Neuron (in vitro differentiated cells): ENCODE measurements around the gene PDZD2.

Source experiments
- H2AFZ ChIP-seq: one replicate; pipeline ENCODE4 v1.6.1; 2013; ENCODE audit warnings: low read depth, mild to moderate bottlenecking, inconsistent platforms, low read length, moderate library complexity
- H3K27me3 ChIP-seq: one replicate; pipeline ENCODE4 v1.6.1; 2013; ENCODE audit warnings: low read length; ENCODE audit not compliant: insufficient read depth
- H3K36me3 ChIP-seq: one replicate; pipeline ENCODE4 v1.6.1; 2013; ENCODE audit warnings: low read length; ENCODE audit not compliant: insufficient read depth
- H3K4me1 ChIP-seq: one replicate; pipeline ENCODE4 v1.6.1; 2013; ENCODE audit warnings: low read length; ENCODE audit not compliant: insufficient read depth
- H3K4me3 ChIP-seq: 2 replicates; pipeline ENCODE4 v1.5.1; 2013; ENCODE audit warnings: mild to moderate bottlenecking, low read length, moderate library complexity
- H3K9me3 ChIP-seq: one replicate; pipeline ENCODE4 v1.6.1; 2013; ENCODE audit warnings: low read length

The PDZD2 gene

GRCh38 chr5:31641059-31641458, 2.1 kb downstream of the PDZD2 start:
- Histone ChIP-seq H3K4me3 (no peak overlapping the region), H3K36me3 (no peaks in the 10 kb centered on the region), H3K4me1 (peaks cover 12% of the 10 kb centered on the region), H3K9me3 (no peaks in the 10 kb centered on the region), H3K27me3 (peaks cover 19% of the 10 kb centered on the region), H2AFZ (no peak overlapping the region)

DNA sequence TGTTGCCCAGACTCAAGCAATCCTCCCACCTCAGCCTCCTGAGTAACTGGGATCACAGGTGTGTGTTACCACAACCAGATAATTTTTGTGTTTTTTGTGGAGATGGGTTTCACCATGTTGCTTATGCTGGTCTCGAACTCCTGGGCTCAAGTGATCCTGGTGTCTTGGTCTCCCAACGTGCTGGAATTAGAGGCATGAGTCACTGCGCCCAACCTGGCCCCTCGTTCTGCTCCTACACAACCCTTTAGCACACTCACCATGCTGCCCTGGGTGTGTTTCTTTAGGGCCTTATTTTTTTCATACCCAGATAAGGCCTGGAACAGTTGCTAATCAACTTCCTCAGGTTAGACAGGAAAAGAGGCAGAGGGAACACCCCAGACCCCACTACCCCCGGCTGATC, 2.6 kb downstream of the PDZD2 start:
- H3K36me3 ChIP-seq = no peaks in the 10 kb centered on the region
- H3K27me3 ChIP-seq = peaks cover 18% of the 10 kb centered on the region
- H3K4me1 ChIP-seq = peaks cover 12% of the 10 kb centered on the region
- H3K4me3 ChIP-seq = no peak overlapping the region
- no peaks in the 10 kb centered on the region for H3K9me3 ChIP-seq
- no peak overlapping the region for H2AFZ ChIP-seq

DNA sequence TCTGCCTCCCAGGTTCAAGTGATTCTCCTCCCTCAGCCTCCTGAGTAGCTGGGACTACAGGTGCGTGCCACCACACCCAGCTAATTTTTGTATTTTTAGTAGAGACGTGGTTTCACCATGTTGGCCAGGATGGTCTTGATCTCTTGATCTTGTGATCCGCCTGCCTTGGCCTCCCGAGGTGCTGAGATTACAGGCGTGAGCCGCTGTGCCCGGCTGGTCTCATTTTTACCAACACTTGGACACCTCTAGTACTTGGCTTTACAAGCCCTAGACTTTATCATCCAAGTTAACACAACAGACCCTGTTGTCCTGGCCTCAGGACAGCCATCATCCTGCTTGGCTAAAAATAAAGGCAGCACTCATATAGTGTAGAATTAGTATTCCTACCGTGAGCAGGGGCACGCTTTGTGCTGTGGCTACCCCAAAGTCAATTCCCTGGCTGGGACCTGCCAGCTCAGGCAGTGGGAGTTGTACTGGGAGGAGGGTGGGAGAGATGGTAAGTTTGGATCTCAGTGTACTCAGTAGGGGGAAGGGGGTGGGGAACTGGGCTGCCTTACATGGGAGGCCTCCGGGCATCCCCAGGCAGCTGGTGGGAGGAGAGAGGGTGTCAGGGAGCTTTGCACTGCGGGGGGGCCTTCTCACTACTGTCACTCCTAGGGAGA, 6.6 kb downstream of the PDZD2 start:
- Histone ChIP-seq H3K9me3 (no peaks in the 10 kb centered on the region), H3K4me1 (no peaks in the 10 kb centered on the region), H2AFZ (no peak overlapping the region), H3K36me3 (no peaks in the 10 kb centered on the region), H3K4me3 (no peak overlapping the region), H3K27me3 (peaks cover 10% of the 10 kb centered on the region)

DNA sequence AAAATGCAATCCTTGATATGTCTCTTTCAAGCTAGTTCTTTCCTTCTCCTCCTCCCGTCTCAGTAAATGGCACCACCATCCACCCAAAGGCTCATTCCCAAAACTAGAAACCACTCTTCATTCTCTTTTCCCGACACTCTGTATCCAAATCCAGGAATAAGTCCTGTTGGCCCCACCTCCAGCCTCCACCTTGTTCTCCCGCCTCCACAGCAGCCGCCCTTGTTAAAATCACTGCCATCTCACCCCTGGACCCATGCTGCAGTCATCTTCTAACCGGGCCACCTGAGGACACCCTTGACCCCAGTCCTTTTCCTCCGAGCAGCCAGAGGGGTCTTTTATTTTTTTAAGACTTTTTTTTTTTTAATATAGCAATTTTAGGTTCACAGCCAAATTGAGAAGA, 9.4 kb downstream of the PDZD2 start:
- H3K4me3 ChIP-seq = no peak overlapping the region
- no peaks in the 10 kb centered on the region for H3K9me3 ChIP-seq
- no peaks in the 10 kb centered on the region for H3K27me3 ChIP-seq
- no peaks in the 10 kb centered on the region for H3K36me3 ChIP-seq
- no peak overlapping the region for H2AFZ ChIP-seq
- no peaks in the 10 kb centered on the region for H3K4me1 ChIP-seq

DNA sequence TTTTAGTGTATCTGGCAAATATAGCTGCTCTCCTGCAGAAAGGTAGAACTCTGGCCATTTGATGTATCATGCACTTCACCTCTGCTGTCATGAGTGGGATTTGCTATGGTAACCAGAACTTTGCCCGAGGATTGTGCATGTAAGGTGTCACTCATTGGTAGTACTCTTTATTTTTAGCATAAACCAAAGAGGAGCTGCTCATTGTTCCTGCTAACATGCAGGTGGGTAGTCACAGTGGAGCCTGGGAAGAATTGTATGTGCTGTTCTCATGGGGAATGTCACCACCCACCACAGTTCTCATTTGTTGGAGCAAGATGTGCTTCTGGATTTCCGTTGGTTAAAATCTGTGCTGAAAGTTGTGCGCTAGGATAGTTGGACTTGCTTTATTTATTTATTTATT, 12.3 kb downstream of the PDZD2 start:
- Histone ChIP-seq H3K27me3 (no peaks in the 10 kb centered on the region), H2AFZ (no peak overlapping the region), H3K36me3 (no peaks in the 10 kb centered on the region), H3K4me3 (no peak overlapping the region), H3K9me3 (no peaks in the 10 kb centered on the region), H3K4me1 (no peaks in the 10 kb centered on the region)

- no peaks in the 10 kb centered on the region for H3K27me3 ChIP-seq
- H3K9me3 ChIP-seq = no peaks in the 10 kb centered on the region
- H3K36me3 ChIP-seq = no peaks in the 10 kb centered on the region
- H3K4me1 ChIP-seq = peaks cover 13% of the 10 kb centered on the region
- H2AFZ ChIP-seq = no peak overlapping the region
- H3K4me3 ChIP-seq = no peak overlapping the region
These were observed 16.6 kb downstream of the PDZD2 start for GRCh38 chr5:31655491-31655890.

GRCh38 chr5:31656806-31657205, 17.9 kb downstream of the PDZD2 start:
- no peaks in the 10 kb centered on the region for H3K27me3 ChIP-seq
- H3K4me1 ChIP-seq = peaks cover 13% of the 10 kb centered on the region
- no peaks in the 10 kb centered on the region for H3K36me3 ChIP-seq
- H2AFZ ChIP-seq = no peak overlapping the region
- H3K4me3 ChIP-seq = no peak overlapping the region
- H3K9me3 ChIP-seq = no peaks in the 10 kb centered on the region

- H2AFZ ChIP-seq = no peak overlapping the region
- H3K36me3 ChIP-seq = no peaks in the 10 kb centered on the region
- peaks cover 13% of the 10 kb centered on the region for H3K4me1 ChIP-seq
- H3K4me3 ChIP-seq = no peak overlapping the region
- no peaks in the 10 kb centered on the region for H3K27me3 ChIP-seq
- no peaks in the 10 kb centered on the region for H3K9me3 ChIP-seq
These were observed 18.5 kb downstream of the PDZD2 start for GRCh38 chr5:31657315-31657979.

DNA sequence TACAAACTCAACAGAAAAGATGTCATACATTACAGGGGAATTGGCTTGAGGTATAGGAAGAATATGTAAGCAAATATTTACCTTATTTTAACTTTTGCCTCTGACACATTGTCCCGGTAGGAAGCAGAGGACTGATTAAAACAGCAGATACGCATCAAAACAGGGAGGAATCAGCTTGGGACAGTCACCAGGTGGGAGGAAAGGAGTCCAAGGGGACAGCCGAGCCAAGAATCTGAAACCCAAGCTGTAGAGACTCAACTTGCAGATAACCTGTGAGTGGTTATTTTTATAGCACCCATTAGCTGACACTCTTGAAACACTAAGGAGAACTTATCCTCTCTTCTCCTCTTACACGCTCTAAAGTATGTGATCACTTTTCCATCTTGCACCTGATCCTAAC, 22.3 kb downstream of the PDZD2 start:
- no peak overlapping the region for H3K4me3 ChIP-seq
- no peaks in the 10 kb centered on the region for H3K36me3 ChIP-seq
- H3K27me3 ChIP-seq = no peaks in the 10 kb centered on the region
- H3K9me3 ChIP-seq = peaks cover 2% of the 10 kb centered on the region
- H3K4me1 ChIP-seq = peaks cover 13% of the 10 kb centered on the region
- no peak overlapping the region for H2AFZ ChIP-seq

- Histone ChIP-seq H3K9me3 (peaks cover 2% of the 10 kb centered on the region), H3K36me3 (no peaks in the 10 kb centered on the region), H3K27me3 (no peaks in the 10 kb centered on the region), H3K4me3 (no peak overlapping the region), H3K4me1 (no peaks in the 10 kb centered on the region), H2AFZ (no peak overlapping the region)
These were observed 24.6 kb downstream of the PDZD2 start for GRCh38 chr5:31663519-31663918.

DNA sequence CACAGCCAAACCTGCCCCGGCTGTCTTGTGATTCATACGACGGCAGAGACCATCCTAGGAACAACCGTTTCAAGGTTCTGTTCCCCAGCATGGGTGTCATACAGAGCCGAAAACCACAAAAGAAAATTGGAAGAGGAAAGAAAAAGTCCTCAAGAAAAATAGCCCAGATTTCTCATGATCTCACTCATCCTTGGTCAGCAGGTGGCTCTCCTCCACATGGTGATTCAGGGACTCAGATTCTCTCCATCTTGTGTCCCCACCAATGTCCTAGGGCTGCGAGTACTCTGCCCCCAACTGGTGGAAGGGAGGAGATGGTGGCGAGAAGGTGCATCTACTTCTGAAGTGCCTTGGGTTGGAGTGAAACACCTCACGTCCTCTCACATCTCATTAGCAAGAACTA, 25.6 kb downstream of the PDZD2 start:
- H2AFZ ChIP-seq = no peak overlapping the region
- no peak overlapping the region for H3K4me3 ChIP-seq
- H3K27me3 ChIP-seq = no peaks in the 10 kb centered on the region
- H3K9me3 ChIP-seq = peaks cover 2% of the 10 kb centered on the region
- H3K36me3 ChIP-seq = no peaks in the 10 kb centered on the region
- H3K4me1 ChIP-seq = no peaks in the 10 kb centered on the region

GRCh38 chr5:31671339-31671741, 32.4 kb downstream of the PDZD2 start:
- Histone ChIP-seq H3K4me1 (no peaks in the 10 kb centered on the region), H3K4me3 (no peak overlapping the region), H2AFZ (no peak overlapping the region), H3K27me3 (no peaks in the 10 kb centered on the region), H3K36me3 (no peaks in the 10 kb centered on the region), H3K9me3 (no peaks in the 10 kb centered on the region)

DNA sequence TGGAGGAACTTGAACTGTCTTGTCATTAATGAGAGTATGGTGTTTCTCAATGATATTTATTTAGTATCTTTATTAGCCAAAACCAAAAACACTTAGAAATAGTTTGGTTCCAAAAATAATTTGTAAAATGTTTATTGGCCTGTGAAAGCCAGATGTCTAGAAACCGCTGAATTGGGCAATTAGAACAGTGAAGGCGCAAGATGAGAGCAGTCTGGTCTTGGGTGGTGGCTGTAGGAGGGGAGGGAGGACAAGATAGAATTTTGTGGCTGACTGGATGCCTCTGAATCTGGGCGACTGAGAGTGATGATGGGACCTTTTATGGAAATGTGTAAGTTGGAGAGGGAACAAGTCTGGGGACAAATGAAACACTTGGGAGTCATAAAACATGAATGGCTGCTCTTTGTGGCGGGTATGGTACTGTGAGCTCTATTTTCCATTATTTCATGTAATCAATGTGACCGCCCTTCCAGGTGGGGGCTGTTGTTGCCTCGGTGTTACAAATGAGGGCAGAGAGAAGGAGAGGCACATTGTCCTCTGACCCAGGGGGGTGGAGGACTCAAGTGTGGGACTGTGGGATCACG, 35.5 kb downstream of the PDZD2 start:
- Histone ChIP-seq H3K9me3 (no peaks in the 10 kb centered on the region), H3K27me3 (no peaks in the 10 kb centered on the region), H3K36me3 (no peaks in the 10 kb centered on the region), H3K4me1 (no peaks in the 10 kb centered on the region), H2AFZ (no peak overlapping the region), H3K4me3 (no peak overlapping the region)
